ENCODE data around the gene C3orf85.

- TF ChIP-seq SIN3A (IDR thresholded peaks at IDR 0.05; ENCODE audit: borderline replicate concordance, insufficient read depth, low read length) (no peak), TAF1 (IDR thresholded peaks at IDR 0.05; ENCODE audit: borderline replicate concordance, insufficient read depth, low read length) (no peak), POLR2AphosphoS5 (IDR thresholded peaks at IDR 0.05; ENCODE audit: low read depth, low read length) (no peak), FOXP2 (optimal IDR thresholded peaks at IDR 0.05; ENCODE audit: borderline replicate concordance, extremely low read depth, extremely low read length, insufficient read depth) (no peak), REST (IDR thresholded peaks at IDR 0.05; ENCODE audit: insufficient read depth in 1 of 2, low read depth in 2 of 2, low read length in 2 of 2) (no peak)
Observed at GRCh38 chr3:109117939-109118338, 18.6 kb upstream of the C3orf85 start, which contains the start of gene MORC1.
